ENCODE measurements around the gene MARK3.
A peak's percentile ranks its signal among the peaks of the same experiment; 100 is the strongest.

The MARK3 gene

DNA sequence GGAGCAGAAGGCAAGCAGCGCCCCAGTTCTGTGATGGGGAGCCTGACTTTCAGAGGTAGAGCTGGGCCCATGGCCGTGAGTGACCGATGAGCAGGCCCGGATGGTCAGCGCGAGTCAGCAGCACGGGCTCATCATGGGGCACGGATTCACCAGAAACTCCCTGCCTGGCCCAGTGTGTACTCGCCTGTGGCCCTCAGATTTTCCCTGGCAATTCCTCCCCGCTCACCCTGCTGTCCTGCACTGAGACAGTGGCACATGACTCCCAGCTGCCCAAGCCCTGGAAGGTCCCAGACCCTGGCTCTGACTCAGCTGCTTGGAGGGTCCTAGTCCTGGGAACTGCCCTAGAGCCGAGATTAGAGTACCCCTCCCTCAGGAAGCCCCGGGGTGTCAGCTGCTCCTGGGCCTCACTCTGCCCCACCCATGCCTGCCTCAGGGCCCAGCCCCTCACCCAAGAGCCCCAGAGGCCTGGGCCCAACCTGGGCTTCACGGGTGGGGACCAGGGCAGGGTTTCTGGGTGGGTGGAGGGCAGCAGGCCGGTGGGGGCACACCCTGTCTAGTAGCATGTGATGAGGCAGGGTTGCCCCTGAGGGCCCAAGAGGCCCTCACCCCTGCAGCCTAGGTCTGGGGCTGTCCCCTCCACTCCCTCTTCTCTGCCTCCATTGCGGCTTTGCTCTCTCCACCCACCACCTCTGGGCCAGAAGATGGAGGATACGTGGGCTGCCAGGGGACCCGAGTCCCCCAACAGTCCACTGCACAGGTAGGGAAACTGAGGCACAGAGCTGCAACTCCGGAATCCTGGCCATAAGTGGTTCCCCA lies 152.2 kb downstream of the MARK3 start:
- TF ChIP-seq SPI1 (IDR thresholded peaks at IDR 0.05; ENCODE audit: borderline replicate concordance, low read depth): no peak
- TF ChIP-seq, protein P1, sequence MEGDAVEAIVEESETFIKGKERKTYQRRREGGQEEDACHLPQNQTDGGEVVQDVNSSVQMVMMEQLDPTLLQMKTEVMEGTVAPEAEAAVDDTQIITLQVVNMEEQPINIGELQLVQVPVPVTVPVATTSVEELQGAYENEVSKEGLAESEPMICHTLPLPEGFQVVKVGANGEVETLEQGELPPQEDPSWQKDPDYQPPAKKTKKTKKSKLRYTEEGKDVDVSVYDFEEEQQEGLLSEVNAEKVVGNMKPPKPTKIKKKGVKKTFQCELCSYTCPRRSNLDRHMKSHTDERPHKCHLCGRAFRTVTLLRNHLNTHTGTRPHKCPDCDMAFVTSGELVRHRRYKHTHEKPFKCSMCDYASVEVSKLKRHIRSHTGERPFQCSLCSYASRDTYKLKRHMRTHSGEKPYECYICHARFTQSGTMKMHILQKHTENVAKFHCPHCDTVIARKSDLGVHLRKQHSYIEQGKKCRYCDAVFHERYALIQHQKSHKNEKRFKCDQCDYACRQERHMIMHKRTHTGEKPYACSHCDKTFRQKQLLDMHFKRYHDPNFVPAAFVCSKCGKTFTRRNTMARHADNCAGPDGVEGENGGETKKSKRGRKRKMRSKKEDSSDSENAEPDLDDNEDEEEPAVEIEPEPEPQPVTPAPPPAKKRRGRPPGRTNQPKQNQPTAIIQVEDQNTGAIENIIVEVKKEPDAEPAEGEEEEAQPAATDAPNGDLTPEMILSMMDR (IDR thresholded peaks at IDR 0.05; ENCODE audit: insufficient read depth, low read length): no peak
- TF ChIP-seq GABPA (IDR thresholded peaks at IDR 0.05; ENCODE audit: low read depth): no peak
- no peak for TF ChIP-seq POLR2AphosphoS5 (IDR thresholded peaks at IDR 0.05; ENCODE audit: low read depth)
- TF ChIP-seq REST (IDR thresholded peaks at IDR 0.05; ENCODE audit: insufficient replicate concordance, low read depth): no peak
- no peak overlapping the region for H3K27ac ChIP-seq (replicated peaks)
- no peak for DNase-seq (ENCODE audit: low read depth in 1 of 2, low spot score in 1 of 2)
- H3K4me3 ChIP-seq (replicated peaks; ENCODE audit: insufficient read depth, low read length): no peak overlapping the region
- H3K27me3 ChIP-seq (ENCODE audit: insufficient read depth, poor library complexity, severe bottlenecking): peaks cover 19% of the 10 kb centered on the region

DNA sequence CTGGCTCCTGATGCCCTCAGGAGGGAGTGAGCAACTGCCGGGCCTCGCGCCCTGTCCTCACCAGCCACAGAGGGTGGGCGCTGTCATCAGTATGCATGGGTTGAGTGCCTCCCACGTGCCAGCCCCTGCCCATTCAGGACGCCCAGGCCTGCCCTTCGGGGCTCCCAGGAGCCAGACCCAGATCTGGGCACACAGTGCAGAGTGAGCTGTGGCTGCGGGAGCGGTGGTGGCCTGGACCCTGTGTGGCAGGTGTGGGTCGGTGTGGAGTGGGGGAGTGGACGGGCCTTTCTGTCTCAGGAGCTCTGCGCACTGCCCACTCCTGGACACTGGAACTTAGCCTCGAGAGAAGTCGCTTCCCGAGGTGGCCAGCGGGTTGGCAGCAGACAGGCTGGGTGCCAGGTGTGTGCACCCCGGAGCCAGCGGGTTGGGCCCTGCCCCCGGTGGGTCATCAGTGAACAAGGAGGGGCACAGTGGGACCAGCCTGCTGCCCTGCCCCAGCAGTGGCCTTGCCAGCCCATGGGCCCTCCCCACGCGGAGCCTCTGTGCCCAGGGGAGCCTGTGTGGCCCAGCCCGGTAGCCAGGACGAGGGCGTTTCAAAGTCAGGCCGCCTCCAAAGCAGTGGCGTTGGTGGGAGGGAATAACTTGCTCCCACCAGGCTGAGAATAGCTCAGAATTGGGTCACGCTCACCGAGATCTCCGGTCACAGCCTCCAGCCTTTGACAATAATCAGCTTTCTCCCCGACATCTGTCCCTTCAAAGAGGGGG lies 153.3 kb downstream of the MARK3 start:
- H3K27ac ChIP-seq (replicated peaks): no peak overlapping the region
- TF ChIP-seq GABPA (IDR thresholded peaks at IDR 0.05; ENCODE audit: low read depth) (no peak), POLR2AphosphoS5 (IDR thresholded peaks at IDR 0.05; ENCODE audit: low read depth) (peak; percentile 36; the same call in 1 of the 2 replicates)
- no peak for DNase-seq (ENCODE audit: low read depth in 1 of 2, low spot score in 1 of 2)
- H3K27me3 ChIP-seq (ENCODE audit: insufficient read depth, poor library complexity, severe bottlenecking): peaks cover 19% of the 10 kb centered on the region
- H3K4me3 ChIP-seq (replicated peaks; ENCODE audit: insufficient read depth, low read length): no peak overlapping the region

DNA sequence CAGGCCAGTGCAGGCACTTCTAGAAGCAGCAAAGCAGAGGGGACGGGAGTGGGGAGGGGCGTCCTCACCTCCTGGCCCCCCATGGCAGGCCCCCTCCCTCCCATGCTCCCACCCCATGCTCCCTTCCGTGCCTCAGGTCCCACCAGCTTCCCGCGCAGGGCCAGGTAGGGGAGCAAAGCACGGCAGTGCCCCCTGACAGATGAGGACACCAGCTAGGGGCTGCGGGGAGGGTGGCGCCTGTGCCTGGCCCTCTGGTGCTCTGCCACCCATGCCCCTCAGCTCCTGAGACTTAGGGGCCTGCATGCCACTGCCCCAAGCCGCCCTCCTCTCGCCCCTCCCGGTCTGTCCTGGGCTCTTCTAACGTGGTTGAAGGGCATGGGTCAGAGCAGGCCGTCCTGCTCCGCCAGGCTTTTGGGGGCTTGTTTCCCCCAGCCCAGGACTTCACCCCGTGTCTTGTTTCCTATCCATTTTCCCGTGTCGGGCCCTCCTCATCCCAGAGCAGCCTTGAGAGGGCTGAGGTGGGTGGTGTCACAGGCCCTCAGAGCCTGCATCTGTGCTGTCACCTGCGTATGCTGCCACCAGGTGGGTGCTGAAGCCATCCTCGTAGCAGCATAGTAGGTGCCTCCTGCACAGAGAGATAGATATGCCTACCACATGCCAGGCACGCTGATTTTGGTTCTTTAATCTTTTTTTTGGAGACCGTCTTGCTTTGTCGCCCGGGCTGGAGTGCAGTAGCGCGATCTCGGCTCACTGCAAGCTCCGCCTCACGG lies 154.0 kb downstream of the MARK3 start:
- TF ChIP-seq SPI1 (IDR thresholded peaks at IDR 0.05; ENCODE audit: borderline replicate concordance, low read depth): no peak
- no peak for TF ChIP-seq POLR2AphosphoS5 (IDR thresholded peaks at IDR 0.05; ENCODE audit: low read depth)
- TF ChIP-seq, protein P1 (IDR thresholded peaks at IDR 0.05; ENCODE audit: insufficient read depth, low read length): no peak
- no peak for TF ChIP-seq GABPA (IDR thresholded peaks at IDR 0.05; ENCODE audit: low read depth)
- no peak for TF ChIP-seq REST (IDR thresholded peaks at IDR 0.05; ENCODE audit: insufficient replicate concordance, low read depth)
- H3K4me3 ChIP-seq (replicated peaks; ENCODE audit: insufficient read depth, low read length): no peak overlapping the region
- no peak overlapping the region for H3K27ac ChIP-seq (replicated peaks)
- peaks cover 19% of the 10 kb centered on the region for H3K27me3 ChIP-seq (ENCODE audit: insufficient read depth, poor library complexity, severe bottlenecking)
- DNase-seq (ENCODE audit: low read depth in 1 of 2, low spot score in 1 of 2): no peak

Measured in HL-60 (cell line).